DND-41 (cell line): ENCODE results near the gene CDK5.

Experiments used
- ATAC-seq: fragments of 200-7000 bp; cut with Tn5 transposase; 3 replicates; pipeline ENCODE4 v1.9.1; 2021; ENCODE audit warnings: low read depth; ENCODE audit not compliant: insufficient read depth
- DNase-seq: peaks from one replicate; pipeline ENCODE4 v3.0.0-alpha.2; 2020
- H2AFZ ChIP-seq: 2 replicates; pipeline ENCODE4 v1.6.0; 2012; ENCODE audit warnings: low read depth, low read length
- H3K27ac ChIP-seq: 2 replicates; pipeline ENCODE4 v1.5.1; 2012; ENCODE audit warnings: low read length, inconsistent platforms
- H3K27me3 ChIP-seq: fragments of 200-600 bp; sonication (generic); 2 replicates; pipeline ENCODE4 v1.6.0; 2012; ENCODE audit warnings: low read length, mild to moderate bottlenecking, inconsistent platforms; ENCODE audit not compliant: insufficient read depth, poor library complexity
- H3K36me3 ChIP-seq: 2 replicates; pipeline ENCODE4 v1.5.1; 2012; ENCODE audit warnings: low read length, inconsistent platforms; ENCODE audit not compliant: insufficient read depth
- H3K4me1 ChIP-seq: 2 replicates; pipeline ENCODE4 v1.5.1; 2012; ENCODE audit warnings: mild to moderate bottlenecking, low read length; ENCODE audit not compliant: insufficient read depth
- H3K4me2 ChIP-seq: 2 replicates; pipeline ENCODE4 v1.6.0; 2012; ENCODE audit warnings: mild to moderate bottlenecking, moderate library complexity, low read length, inconsistent platforms; ENCODE audit not compliant: insufficient read depth
- H3K4me3 ChIP-seq, 2 experiments: fragments of 200-600 bp in 1 of 2; shearing (Covaris generic) in 1 of 2; 2 replicates each; pipeline ENCODE4 v1.5.1; 2012 to 2016; ENCODE audit warnings: inconsistent platforms in 2 of 2, low read length in 2 of 2, mild to moderate bottlenecking in 2 of 2, low read depth in 1 of 2, moderate library complexity in 1 of 2
- H3K79me2 ChIP-seq: 2 replicates; pipeline ENCODE4 v1.6.0; 2012; ENCODE audit warnings: low read length, inconsistent platforms; ENCODE audit not compliant: insufficient read depth
- H3K9ac ChIP-seq: 2 replicates; pipeline ENCODE4 v1.6.0; 2012; ENCODE audit warnings: low read depth, mild to moderate bottlenecking, inconsistent platforms, low read length, moderate library complexity
- H3K9me3 ChIP-seq: 2 replicates; pipeline ENCODE4 v1.5.1; 2012; ENCODE audit warnings: low read length, moderate library complexity, mild to moderate bottlenecking, inconsistent platforms; ENCODE audit not compliant: insufficient read depth, severe bottlenecking
- H4K20me1 ChIP-seq: 2 replicates; pipeline ENCODE4 v1.6.0; 2012; ENCODE audit warnings: low read length; ENCODE audit not compliant: insufficient read depth
- CTCF ChIP-seq: IDR thresholded peaks from 2 replicates; pipeline ENCODE4 v1.5.1; 2012; ENCODE audit warnings: borderline replicate concordance, low read length, moderate library complexity, mild to moderate bottlenecking; ENCODE audit not compliant: poor library complexity, severe bottlenecking; ENCODE audit errors: extremely low read depth
- EZH2 ChIP-seq: IDR thresholded peaks from 3 replicates; pipeline ENCODE4 v1.6.1; 2012; ENCODE audit warnings: borderline replicate concordance, low read depth, mild to moderate bottlenecking, moderate library complexity, low read length, inconsistent platforms; ENCODE audit not compliant: severe bottlenecking

The CDK5 gene

GRCh38 chr7:151075978-151076426 lies 18.3 kb upstream of the CDK5 start:
- no peak overlapping the region for H3K4me3 ChIP-seq
- H2AFZ ChIP-seq = no peak overlapping the region
- peaks cover 39% of the 10 kb centered on the region for H4K20me1 ChIP-seq
- H3K27me3 ChIP-seq = no peaks in the 10 kb centered on the region
- no peak overlapping the region for H3K9ac ChIP-seq
- H3K4me2 ChIP-seq = no peak overlapping the region
- peaks cover 28% of the 10 kb centered on the region for H3K4me1 ChIP-seq
- DNase-seq = no peak
- TF ChIP-seq CTCF = no peak
- no peak for TF ChIP-seq EZH2
- no peak overlapping the region for H3K27ac ChIP-seq
- no peaks in the 10 kb centered on the region for H3K9me3 ChIP-seq
- H3K79me2 ChIP-seq = peaks cover 27% of the 10 kb centered on the region
- H3K36me3 ChIP-seq = peaks cover 81% of the 10 kb centered on the region
- ATAC-seq = no peak

GRCh38 chr7:151075662-151075971 lies 17.9 kb upstream of the CDK5 start:
- DNase-seq (no peak), ATAC-seq (no peak)
- Histone ChIP-seq H3K27me3 (no peaks in the 10 kb centered on the region), H3K9me3 (no peaks in the 10 kb centered on the region), H3K4me3 (no peak overlapping the region), H3K79me2 (peaks cover 24% of the 10 kb centered on the region), H3K9ac (no peak overlapping the region), H3K27ac (no peak overlapping the region), H3K4me2 (no peak overlapping the region), H3K36me3 (peaks cover 85% of the 10 kb centered on the region), H2AFZ (no peak overlapping the region), H3K4me1 (peaks cover 25% of the 10 kb centered on the region), H4K20me1 (peaks cover 39% of the 10 kb centered on the region)
- TF ChIP-seq CTCF (no peak), EZH2 (no peak)

GRCh38 chr7:151074817-151075661 lies 17.3 kb upstream of the CDK5 start:
- Histone ChIP-seq H3K9ac (no peak overlapping the region), H3K27ac (no peak overlapping the region), H3K4me2 (no peak overlapping the region), H4K20me1 (peaks cover 38% of the 10 kb centered on the region), H3K4me1 (peaks cover 24% of the 10 kb centered on the region), H3K27me3 (no peaks in the 10 kb centered on the region), H3K4me3 (no peak overlapping the region), H3K36me3 (peaks cover 87% of the 10 kb centered on the region), H3K9me3 (no peaks in the 10 kb centered on the region), H2AFZ (no peak overlapping the region), H3K79me2 (peaks cover 19% of the 10 kb centered on the region)
- TF ChIP-seq CTCF = no peak
- TF ChIP-seq EZH2 = no peak
- DNase-seq = no peak
- ATAC-seq = no peak
